Measurements from ENCODE around the gene NELL1. TPM values are rescaled to one million over a fixed set of nuclear protein-coding genes. Genes with fewer than 3 reads are reported as not detected.

The NELL1 gene
- polyA plus RNA-seq, 2 of the 4 experiments (the other 2 are of a cell fraction) = not detected

- DNase-seq (ENCODE audit: low read depth in 1 of 2, low spot score in 1 of 2) (no peak), FAIRE-seq (no peak), ATAC-seq (no peak)
- Histone ChIP-seq H3K4me3 (no peak overlapping the region), H3K4me2 (no peak overlapping the region), H3K27ac (no peak overlapping the region), H3K9me3 (no peaks in the 10 kb centered on the region), H3K4me1 (no peaks in the 10 kb centered on the region)
- TF ChIP-seq CBX8 (IDR thresholded peaks at IDR 0.05) = no peak
- no peak for TF ChIP-seq REST (IDR thresholded peaks at IDR 0.05)
- TF ChIP-seq BCL3 (IDR thresholded peaks at IDR 0.05) = no peak
- no peak for TF ChIP-seq JUNB (IDR thresholded peaks at IDR 0.05)
- TF ChIP-seq POLR2AphosphoS2 (conservative IDR thresholded peaks at IDR 0.05; ENCODE audit: low read length) = no peak
- no peak for TF ChIP-seq TFCP2L1 (CRISPR knock-in tag; IDR thresholded peaks at IDR 0.05)
- no peak for TF ChIP-seq RFX5 (IDR thresholded peaks at IDR 0.05)
- no peak for TF ChIP-seq NFE2L2 (conservative IDR thresholded peaks at IDR 0.05; ENCODE audit: low read length)
- WGBS (ENCODE audit: missing lambda C conversion rate) = 12% methylated on average over 3 of the region's 3 CpGs
- CTCF ChIA-PET = no interaction called here
- POLR2A ChIA-PET = no interaction called here
Measured at GRCh38 chr11:21180182-21180581, 510.8 kb downstream of the NELL1 start.

GRCh38 chr11:21185959-21186358, 516.6 kb downstream of the NELL1 start:
- H3K4me1 ChIP-seq = no peaks in the 10 kb centered on the region
- ChIA-PET POLR2A (no interaction called here), CTCF (no interaction called here)
- ATAC-seq = no peak
- peak; percentile 72 for TF ChIP-seq USF2 (IDR thresholded peaks at IDR 0.05)
- TF ChIP-seq JUNB (IDR thresholded peaks at IDR 0.05) = no peak
- no peak overlapping the region for H3K4me2 ChIP-seq
- no peak for FAIRE-seq
- H3K4me3 ChIP-seq = no peak overlapping the region
- no peak for DNase-seq (ENCODE audit: low read depth in 1 of 2, low spot score in 1 of 2)
- no peak overlapping the region for H3K27ac ChIP-seq
- no peaks in the 10 kb centered on the region for H3K9me3 ChIP-seq

GRCh38 chr11:21190181-21190580, 520.8 kb downstream of the NELL1 start:
- WGBS (ENCODE audit: missing lambda C conversion rate) = 3% methylated on average over 3 of the region's 3 CpGs
- Histone ChIP-seq H3K4me2 (no peak overlapping the region), H3K9me3 (no peaks in the 10 kb centered on the region), H3K4me1 (no peaks in the 10 kb centered on the region), H3K4me3 (no peak overlapping the region), H3K27ac (no peak overlapping the region)
- DNase-seq (ENCODE audit: low read depth in 1 of 2, low spot score in 1 of 2) = no peak
- TF ChIP-seq E2F6 (IDR thresholded peaks at IDR 0.05; ENCODE audit: borderline replicate concordance, low read depth) (no peak), EHF (CRISPR knock-in tag; IDR thresholded peaks at IDR 0.05) (no peak), ZFP36 (IDR thresholded peaks at IDR 0.05; ENCODE audit: borderline replicate concordance, partially characterized antibody) (no peak), CEBPB (IDR thresholded peaks at IDR 0.05) (no peak), BHLHE40 (IDR thresholded peaks at IDR 0.05; ENCODE audit: low read depth, low read length) (no peak), CHD4 (IDR thresholded peaks at IDR 0.05; ENCODE audit: borderline replicate concordance) (no peak), NR3C1 (IDR thresholded peaks at IDR 0.05) (no peak), HOXA7 (CRISPR knock-in tag; IDR thresholded peaks at IDR 0.05) (no peak), MYC (IDR thresholded peaks at IDR 0.05; ENCODE audit: borderline replicate concordance, low read length) (no peak), ZC3H11A (IDR thresholded peaks at IDR 0.05) (no peak), NFE2L2 (conservative IDR thresholded peaks at IDR 0.05; ENCODE audit: low read length) (no peak), HOXB5 (CRISPR knock-in tag; IDR thresholded peaks at IDR 0.05) (no peak), SREBF2 (IDR thresholded peaks at IDR 0.05) (no peak)
- no peak for FAIRE-seq
- ChIA-PET POLR2A (no interaction called here), CTCF (no interaction called here)
- no peak for ATAC-seq

Data from A549 (cell line).